A549 (cell line): Measurements from ENCODE around the gene GRIP1.

Experiments
- CEBPB ChIP-seq, 2 experiments: fragments of >200 bp in 1 of 2; sonication (Bioruptor Twin) in 1 of 2; formaldehyde crosslinking in 1 of 2; IDR thresholded peaks; 2 replicates each; pipeline ENCODE4 v1.6.1; 2012 to 2016
- CTCF ChIP-seq: fragments of >200 bp; sonication (Bioruptor Twin); formaldehyde crosslinking; IDR thresholded peaks from 3 replicates; pipeline ENCODE4 v1.5.1; 2016
- EP300 ChIP-seq, 2 experiments: fragments of >200 bp; sonication (Bioruptor Twin); formaldehyde crosslinking; IDR thresholded peaks; 2 replicates in 1 of 2; 3 replicates in 1 of 2; pipeline ENCODE4 v1.6.1; 2016 to 2017
- ESRRA ChIP-seq: fragments of 150-350 bp; IDR thresholded peaks from 2 replicates; pipeline ENCODE4 v1.6.1; 2014; ENCODE audit warnings: mild to moderate bottlenecking, low read length, borderline replicate concordance
- KDM1A ChIP-seq: fragments of 200-600 bp; sonication (generic); IDR thresholded peaks from 2 replicates; pipeline ENCODE4 v1.6.1; 2016; ENCODE audit warnings: low read depth, mild to moderate bottlenecking
- MAX ChIP-seq: IDR thresholded peaks from 2 replicates; pipeline ENCODE4 v1.6.1; 2012
- PBX3 ChIP-seq: IDR thresholded peaks from 2 replicates; pipeline ENCODE4 v1.6.1; 2012
- POLR2A ChIP-seq: IDR thresholded peaks from 2 replicates; pipeline ENCODE4 v1.6.1; 2012; ENCODE audit warnings: mild to moderate bottlenecking, low read length
- RAD21 ChIP-seq, 2 experiments: fragments of >200 bp in 1 of 2; sonication (Bioruptor Twin) in 1 of 2; formaldehyde crosslinking in 1 of 2; IDR thresholded peaks in 1 of 2; conservative IDR thresholded peaks in 1 of 2; 2 replicates in 1 of 2; 3 replicates in 1 of 2; pipeline ENCODE4 v1.6.1; 2012 to 2018; ENCODE audit warnings: inconsistent platforms in 1 of 2
- REST ChIP-seq: fragments of 200-600 bp; sonication (generic); IDR thresholded peaks from 2 replicates; pipeline ENCODE4 v1.6.1; 2016; ENCODE audit warnings: antibody characterized with exemption, mild to moderate bottlenecking, moderate library complexity
- SREBF2 ChIP-seq: fragments of 450-650 bp; IDR thresholded peaks from 2 replicates; pipeline ENCODE4 v1.6.1; 2014; ENCODE audit warnings: mild to moderate bottlenecking, moderate library complexity

- TF ChIP-seq KDM1A (no peak), RAD21 (conservative IDR thresholded peaks at IDR 0.05 in 1 of 2, IDR thresholded peaks at IDR 0.05 in 1 of 2) (no peak), CEBPB (IDR thresholded peaks at IDR 0.05) (no peak), CTCF (no peak), REST (no peak), POLR2A (no peak), SREBF2 (no peak), MAX (no peak), ESRRA (no peak), PBX3 (no peak), EP300 (IDR thresholded peaks at IDR 0.05) (no peak)
These were observed 176.0 kb downstream of the GRIP1 start for GRCh38 chr12:66502911-66503310.
